T-helper 1 cell treated with Interleukin-12 subunit alpha and Interleukin-12 subunit beta and Interleukin-4 antibody, amounts not matched to agents 30 ng/mL and 1 ng/mL, for 36 hours (primary cell): ENCODE measurements around the gene MRS2. TPM values are rescaled to one million over a fixed set of nuclear protein-coding genes. Genes with fewer than 3 reads are reported as not detected.

ENCODE experiments used
- intact Hi-C: fragments of 100-400 bp; cut with micrococcal nuclease; formaldehyde crosslinking; loops from one replicate; pipeline ENCODE4 v1.15.1; 2024
- total RNA-seq: library from RNA; stranded (reverse); gene quantifications from 2 replicates; pipeline ENCODE4 v1.2.3, GENCODE V29; 2022

MRS2 gene
- total RNA-seq, 1 donor from 2014 or later, result 23.4 TPM

DNA sequence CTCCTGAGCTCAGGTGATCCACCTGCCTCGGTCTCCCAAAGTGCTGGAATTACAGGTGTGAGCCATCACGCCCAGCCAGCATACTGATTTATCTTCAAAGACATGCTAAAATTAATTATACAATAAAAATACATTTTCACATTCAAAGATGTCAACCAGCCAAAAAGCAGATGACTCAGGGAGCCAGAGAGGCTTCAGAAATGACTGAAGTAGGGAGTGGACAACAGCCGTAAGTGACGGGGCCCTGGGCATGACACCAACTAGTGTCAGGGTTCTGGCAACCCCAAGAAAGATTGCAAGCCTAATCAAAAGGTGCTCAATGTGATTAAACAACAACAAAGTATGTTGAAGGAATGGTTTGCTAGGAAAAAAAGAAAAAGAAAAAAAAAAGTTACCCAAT is 58.2 kb downstream of the MRS2 start:
- intact Hi-C loops, result no loop called here

DNA sequence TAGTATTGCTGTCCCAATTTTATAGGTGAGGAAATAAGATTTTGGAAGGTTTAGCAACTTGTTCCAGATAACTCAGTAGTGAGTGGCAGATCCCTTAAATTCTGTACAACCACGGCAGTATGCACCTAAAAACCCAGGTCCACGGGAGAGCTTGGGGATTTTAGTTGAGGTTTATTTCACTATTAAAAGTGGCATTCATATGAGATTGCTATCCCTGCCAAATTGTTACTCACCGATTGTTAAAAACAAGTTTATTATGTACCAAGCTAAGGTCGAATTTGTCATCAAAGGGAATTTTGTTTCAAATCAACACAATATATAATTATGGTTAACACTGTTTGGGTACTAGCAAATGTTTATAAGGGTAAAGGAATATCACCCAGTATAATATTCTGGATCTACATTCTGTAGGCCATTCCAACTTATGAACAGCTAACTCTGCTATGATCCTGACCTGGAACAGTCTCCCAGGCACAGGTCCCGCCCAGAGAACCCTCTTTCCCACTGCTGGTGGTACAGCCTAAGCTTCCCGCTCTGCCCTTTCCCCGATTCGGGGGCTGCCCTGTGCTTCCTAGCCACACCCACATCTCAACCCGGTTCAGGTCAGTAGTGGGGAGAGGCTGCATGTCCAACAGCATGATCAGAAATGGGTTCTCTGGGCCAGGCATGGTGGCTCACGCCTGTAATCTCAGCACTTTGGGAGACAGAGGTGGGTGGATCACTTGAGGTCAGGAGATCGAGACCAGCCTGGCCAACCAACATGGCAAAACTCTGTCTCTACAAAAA is 61.7 kb downstream of the MRS2 start:
- intact Hi-C loops, result no loop called here

DNA sequence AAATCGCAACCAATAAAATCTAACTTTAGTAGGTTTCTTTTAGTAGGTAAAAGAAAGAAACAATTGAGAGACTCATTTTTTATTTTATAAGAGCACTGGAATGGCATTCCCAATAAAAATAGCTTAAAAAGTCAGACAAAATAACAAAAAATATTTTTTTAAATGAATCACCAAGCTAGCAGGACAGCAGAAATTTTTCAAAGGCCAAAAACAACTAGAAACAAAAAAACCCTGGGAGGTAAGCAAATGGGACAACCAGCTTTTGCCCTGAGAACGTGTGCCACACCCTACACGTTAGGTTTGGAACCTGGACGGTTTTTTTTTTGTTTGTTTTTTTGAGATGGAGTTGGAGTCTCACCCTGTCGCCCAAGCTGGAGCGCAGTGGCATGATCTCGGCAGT is 67.1 kb downstream of the MRS2 start:
- intact Hi-C loops, result no loop called here

DNA sequence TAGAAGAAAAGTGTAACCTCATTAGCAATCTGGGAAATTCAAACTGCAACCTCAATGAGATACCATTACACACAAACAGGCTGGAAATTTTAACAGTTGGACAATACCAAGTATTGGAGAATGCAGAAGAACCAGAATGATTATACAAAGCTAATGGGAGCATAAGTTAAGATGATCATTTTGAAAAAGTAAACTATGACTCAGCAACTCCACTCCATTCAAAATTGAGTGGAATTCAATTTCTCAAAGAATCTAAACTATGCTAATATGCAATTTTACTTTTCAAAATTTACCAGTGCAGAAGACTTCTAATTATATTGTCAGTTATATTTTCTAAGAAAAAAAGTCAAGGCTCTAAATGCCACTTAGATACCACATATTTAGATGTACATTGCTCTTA is 69.4 kb downstream of the MRS2 start:
- intact Hi-C loops, result no loop called here

Other genes starting within 250 kb of the MRS2 start
- gene DCDC2, start 44.9 kb upstream of the MRS2 start, total RNA-seq, result not detected in 2 replicates
- 0.34 and 0.59 TPM in 2 replicates for gene GPLD1, start 86.6 kb downstream of the MRS2 start, total RNA-seq
- gene ALDH5A1, start 92.0 kb downstream of the MRS2 start, total RNA-seq, result 5.6 and 5.7 TPM in 2 replicates
- gene KIAA0319, start 243.3 kb downstream of the MRS2 start, total RNA-seq, result not detected in 2 replicates